NCI-H82 treated with DMSO at 0.1 percent for 48 hours (cell line): ENCODE measurements around the gene STK24.
"Not testable (repeated sequence)": the region's sequence is repeated elsewhere in the genome, so short reads cannot be mapped to it uniquely, and the experiment has no call there.

Experiments used
- DNase-seq: peaks from one replicate; lab custom pipeline; 2025; ENCODE audit not compliant: unreplicated experiment; lab: John Stamatoyannopoulos, UW

STK24 gene

DNA sequence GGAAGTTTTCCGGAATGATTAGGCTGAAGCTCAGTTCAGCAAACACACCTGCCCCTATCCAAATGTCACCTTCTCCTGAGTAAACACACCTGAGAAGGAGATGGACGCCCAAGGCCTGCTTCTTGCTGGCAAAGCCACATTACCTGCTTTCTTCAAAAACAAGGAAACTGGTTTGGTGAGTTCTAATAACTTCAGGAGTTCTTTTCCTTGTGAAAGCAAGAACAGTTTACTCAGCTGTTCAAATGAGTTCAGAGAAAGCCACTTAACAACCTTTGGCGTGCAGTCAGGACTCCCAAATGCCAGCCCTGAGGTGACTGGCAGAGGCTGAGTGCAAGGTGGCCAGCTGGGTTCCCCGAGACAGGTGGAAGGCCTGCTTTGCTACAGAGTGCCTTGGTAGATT, 160.5 kb downstream of the STK24 start:
- no peak for DNase-seq

GRCh38 chr13:98415326-98416070, 161.4 kb downstream of the STK24 start:
- DNase-seq, result no peak

GRCh38 chr13:98413796-98414195, 163.1 kb downstream of the STK24 start:
- DNase-seq, result no peak

DNA sequence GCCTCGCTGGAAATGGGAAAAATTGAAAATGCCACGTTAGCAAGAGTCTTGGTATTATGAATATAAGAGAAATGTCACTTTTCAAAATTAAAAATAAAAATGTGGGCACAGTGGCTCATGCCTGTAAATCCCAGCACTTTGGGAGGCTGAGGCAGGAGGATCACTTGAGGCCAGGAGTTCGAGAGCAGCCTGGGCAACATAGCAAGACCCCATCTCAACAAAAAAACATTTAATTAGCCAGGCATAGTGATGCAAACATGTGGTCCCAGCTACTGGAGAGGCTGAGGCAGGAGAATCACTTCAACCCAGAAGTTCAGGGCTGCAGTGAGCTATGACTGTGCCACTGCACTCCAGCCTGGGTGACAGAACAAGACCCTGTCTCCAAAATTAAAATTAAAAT, 163.6 kb downstream of the STK24 start:
- DNase-seq, result not testable (repeated sequence)

DNA sequence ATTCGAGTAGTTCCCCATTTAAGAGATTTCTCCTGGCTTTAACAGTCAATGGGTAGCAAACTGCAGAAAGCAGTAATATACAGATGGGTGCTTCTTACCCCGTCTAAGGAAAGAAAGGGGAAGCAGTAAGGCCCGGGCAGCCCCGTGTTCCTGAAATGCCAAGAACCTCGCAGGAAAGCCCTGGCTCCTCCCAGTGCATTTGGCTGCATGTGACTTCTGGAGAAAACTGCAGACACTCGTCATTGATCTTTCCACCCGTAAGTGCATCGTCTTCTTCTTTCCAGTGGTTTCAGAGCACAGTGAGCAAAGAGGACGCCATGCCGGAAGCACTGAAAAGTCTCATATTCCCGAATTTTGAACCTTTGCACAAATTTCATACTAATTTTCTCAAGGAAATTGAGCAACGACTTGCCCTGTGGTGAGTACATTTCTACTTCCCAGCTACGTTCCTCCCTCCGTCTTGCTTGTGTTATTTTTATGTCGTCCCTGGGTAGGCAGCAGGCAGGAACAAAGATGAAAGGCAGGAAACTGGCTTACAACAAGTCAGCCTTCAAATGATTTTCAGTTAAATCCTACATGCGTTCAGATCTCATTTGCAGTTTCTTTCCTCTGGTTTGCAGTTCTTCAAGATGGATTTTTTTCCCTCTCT, 165.2 kb downstream of the STK24 start:
- DNase-seq, result no peak

DNA sequence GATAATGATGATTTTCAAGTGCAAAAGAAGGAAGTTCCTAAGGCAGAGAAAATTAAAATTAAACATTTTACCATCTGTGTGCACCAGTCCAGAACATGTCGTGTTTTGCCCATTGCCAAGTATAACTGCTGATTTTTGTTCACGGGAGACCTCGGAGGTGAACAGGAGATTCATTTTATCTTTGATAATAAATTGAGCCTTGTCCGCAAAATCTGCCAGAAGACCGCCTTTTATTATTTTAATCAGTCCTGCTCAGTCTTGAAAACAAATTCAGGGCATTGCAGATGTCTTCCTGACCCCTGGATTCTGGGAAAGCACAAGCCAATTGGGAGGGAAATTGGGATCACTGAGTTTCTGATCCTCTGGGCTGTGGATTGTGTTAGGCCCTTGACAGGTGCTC, 165.9 kb downstream of the STK24 start:
- no peak for DNase-seq

DNA sequence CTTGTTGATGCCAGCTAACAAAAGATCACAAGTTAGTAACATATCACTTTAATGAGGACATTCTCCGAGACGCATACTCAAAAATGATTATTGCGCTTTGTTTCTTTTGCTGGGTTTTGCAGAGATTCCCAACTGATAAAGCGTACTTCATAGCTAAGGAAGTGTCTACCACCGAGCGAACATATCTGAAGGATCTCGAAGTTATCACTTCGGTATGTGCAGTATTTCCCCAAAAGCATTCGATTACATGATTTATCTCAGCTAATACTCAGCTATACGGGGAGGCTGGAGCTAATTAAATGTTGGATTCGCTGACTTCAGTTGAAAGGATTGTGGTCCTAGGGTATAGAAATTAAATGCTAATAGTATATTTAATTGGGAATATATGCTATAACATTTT, 166.3 kb downstream of the STK24 start:
- no peak for DNase-seq

GRCh38 chr13:98409281-98409680, 167.6 kb downstream of the STK24 start:
- DNase-seq, result no peak

GRCh38 chr13:98407575-98407974, 169.3 kb downstream of the STK24 start:
- no peak for DNase-seq

DNA sequence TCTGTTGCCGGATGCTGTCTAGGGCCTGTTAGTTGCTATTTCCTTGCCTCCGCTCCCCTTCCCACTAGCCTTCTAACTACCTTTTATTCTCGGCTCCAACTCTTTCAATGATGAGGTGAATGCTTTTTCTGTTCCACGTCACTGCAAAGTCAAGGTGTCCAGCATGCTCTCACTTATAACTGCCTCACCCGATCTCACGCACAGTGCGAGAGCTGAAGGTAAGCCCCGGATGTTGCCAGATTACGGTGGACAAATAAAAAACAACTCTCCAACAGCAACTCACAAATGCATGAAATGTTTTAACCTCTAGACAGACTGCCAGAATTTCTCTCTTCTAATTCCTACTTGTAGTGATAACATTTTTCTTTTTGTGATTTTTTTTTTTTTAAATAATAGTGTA, 169.9 kb downstream of the STK24 start:
- no peak for DNase-seq

GRCh38 chr13:98406427-98406826, 170.5 kb downstream of the STK24 start:
- no peak for DNase-seq

GRCh38 chr13:98405690-98406344, 171.1 kb downstream of the STK24 start:
- DNase-seq, result no peak

DNA sequence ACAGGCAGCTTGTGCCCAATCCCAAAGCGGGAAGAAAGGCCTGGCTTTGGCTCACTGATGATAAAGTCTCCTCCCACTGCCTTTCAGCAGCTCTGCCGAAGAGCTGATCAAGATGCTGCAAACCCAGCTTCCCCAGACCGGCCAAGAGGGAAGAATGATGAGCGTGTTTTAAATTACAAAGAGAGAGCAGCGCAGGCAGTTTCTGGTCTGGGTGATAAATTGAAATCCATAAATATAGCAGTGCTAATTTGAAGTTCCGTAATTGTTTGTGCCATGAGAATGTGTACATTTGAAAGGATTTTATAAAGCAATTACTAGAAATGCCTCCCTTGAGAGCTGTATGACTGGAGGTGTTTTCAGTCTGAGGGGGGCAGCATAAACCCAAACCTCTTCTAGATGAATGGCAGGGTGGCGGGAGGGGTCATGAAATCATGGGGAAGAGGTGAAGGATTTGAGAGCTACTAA, 171.8 kb downstream of the STK24 start:
- no peak for DNase-seq

DNA sequence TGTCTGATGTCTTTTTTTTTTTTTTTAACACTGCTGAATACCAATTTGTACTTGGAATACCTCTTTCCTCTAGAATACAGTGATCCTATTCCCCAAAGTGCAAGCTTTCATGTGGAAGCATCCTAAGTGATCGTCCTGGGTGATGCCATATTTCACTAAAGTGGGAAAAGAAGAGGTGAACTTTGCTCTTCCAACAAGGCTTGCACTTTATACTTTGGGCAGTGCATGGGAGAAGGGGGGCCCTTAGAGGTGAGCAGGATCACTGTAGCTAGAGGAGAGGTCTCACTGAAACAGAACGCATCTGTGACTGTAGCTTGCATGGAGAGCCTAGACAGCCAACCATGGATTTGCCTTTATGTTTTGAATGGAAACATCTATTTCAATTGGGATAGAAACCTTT, 173.8 kb downstream of the STK24 start:
- DNase-seq, result no peak

GRCh38 chr13:98401934-98402333, 175.0 kb downstream of the STK24 start:
- DNase-seq, result no peak

DNA sequence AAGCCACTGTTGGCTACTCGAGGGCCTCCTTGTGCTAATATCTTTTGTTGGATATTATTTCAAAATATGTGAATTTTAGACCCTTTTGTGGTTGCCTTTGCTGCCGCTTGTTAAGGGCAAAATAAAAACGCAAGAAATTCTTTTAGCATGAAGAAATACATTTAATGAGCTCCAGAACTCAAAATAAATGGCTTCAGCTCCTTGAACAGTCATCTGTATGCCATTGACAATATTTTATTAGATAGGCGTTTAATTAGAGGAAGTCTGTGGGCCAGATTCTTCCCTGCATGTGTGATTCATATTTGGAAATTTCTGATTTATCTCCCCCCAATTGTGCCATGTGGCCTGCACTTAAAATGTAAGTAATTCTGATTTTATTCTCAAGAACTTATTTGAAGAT, 177.2 kb downstream of the STK24 start:
- DNase-seq, result no peak

- DNase-seq, result no peak
Measured at GRCh38 chr13:98398581-98398980, 178.3 kb downstream of the STK24 start.

DNA sequence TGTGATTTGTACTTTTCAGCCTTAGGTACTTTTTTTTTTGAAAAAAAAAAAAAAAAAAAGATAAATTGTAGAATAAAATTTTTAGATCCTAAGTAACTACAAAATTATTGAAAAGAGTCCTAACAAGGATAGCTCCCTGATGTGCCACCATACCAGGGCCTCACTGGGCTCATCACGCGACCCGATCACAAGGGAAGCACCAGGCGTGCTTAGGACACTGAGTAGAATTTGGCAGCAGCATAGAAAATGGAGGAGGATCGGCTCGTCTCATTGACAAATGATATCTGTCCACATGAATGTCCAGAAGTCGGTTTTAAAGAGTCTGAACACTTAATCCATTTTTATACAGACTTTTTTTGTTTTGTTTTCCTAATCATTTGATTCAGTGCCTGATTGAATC, 179.0 kb downstream of the STK24 start:
- DNase-seq, result no peak

DNA sequence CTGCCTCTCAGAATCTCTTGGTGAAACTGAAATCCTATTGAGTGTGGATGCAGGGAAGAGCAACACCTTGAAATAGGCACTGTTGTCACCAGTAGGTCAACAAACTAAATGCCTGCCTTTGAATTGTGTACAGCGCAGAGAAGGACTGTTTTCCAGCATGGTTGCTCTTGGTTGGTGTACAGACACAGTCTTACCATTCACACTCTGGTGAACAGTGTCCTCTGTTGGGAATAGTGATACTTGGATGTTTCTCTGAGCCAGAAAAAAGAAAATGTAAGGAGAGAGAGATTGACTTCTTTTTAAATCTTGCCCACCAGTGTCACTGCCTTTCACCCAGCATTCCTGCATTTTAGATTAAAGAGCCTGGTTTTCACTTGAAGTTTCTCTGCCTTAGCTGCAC, 179.7 kb downstream of the STK24 start:
- no peak for DNase-seq

DNA sequence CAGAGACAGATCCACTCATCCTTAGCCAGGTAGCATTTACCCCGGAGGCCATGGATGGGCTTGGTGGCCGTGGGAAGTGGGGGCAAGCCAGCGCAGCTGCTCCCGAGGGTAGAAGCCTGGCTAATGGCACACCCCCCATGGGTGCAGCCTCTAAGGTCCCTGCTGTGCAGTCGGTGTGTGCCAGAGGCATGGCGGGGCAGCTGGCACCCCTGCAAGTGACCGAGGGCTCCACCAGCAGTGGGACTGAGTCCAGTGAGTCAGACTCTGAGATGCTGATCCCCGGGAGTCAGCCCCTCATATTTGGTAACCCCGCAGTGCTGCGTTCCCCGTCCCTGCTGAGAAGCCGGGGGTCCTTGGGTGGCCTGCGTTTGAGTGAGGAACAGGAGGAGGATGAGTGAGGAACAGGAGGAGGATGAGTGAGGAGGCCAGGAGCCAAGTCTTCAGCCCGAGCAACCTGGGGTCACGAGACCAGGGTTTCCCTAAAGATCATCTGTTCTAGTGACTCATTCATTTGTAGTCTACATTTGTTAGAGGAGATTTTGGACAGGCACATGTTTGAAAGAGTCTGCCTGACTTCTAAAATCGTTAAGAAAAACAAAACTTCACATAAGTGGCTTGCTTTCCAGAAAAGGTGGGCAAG, 180.7 kb downstream of the STK24 start:
- no peak for DNase-seq
